Urothelium cell line (cell line): ENCODE measurements around the gene SLC25A44.

Source experiments
- DNase-seq: peaks from one replicate; pipeline ENCODE4 v3.0.0; 2011; ENCODE audit warnings: low spot score, mixed read lengths
- FAIRE-seq: peaks from 2 replicates; lab custom pipeline; 2011; peaks lifted over from hg19 to GRCh38; lab: Jason Lieb, UNC

The SLC25A44 gene

GRCh38 chr1:156233426-156234127 lies 39.7 kb downstream of the SLC25A44 start:
- FAIRE-seq = no peak
- peak; percentile 61 for DNase-seq

GRCh38 chr1:156236164-156236563 lies 42.3 kb downstream of the SLC25A44 start:
- DNase-seq (no peak), FAIRE-seq (no peak)

GRCh38 chr1:156238248-156238647 lies 44.3 kb downstream of the SLC25A44 start:
- FAIRE-seq = no peak
- DNase-seq = no peak

- peak; percentile 66 for FAIRE-seq
These were observed 47.5 kb downstream of the SLC25A44 start for GRCh38 chr1:156241311-156241811.

GRCh38 chr1:156241926-156242325 lies 48.0 kb downstream of the SLC25A44 start, which contains the start of gene BGLAP:
TSS of gene BGLAP (plus strand) at chr1:156242184. CDS start at chr1:156242232, 48 bp downstream.
- DNase-seq (no peak), FAIRE-seq (no peak)

More at GRCh38 chr1:156241311-156241811, 47.5 kb downstream of the SLC25A44 start:
- DNase-seq = peak; percentile 84

- FAIRE-seq (no peak), DNase-seq (no peak)
These were observed 48.8 kb downstream of the SLC25A44 start for GRCh38 chr1:156242738-156243137.

GRCh38 chr1:156244126-156244525 lies 50.2 kb downstream of the SLC25A44 start:
- FAIRE-seq = no peak
- DNase-seq = no peak

- FAIRE-seq = no peak
- no peak for DNase-seq
These were observed 50.8 kb downstream of the SLC25A44 start for GRCh38 chr1:156244712-156245111.

- FAIRE-seq (no peak), DNase-seq (no peak)
These were observed 51.7 kb downstream of the SLC25A44 start for GRCh38 chr1:156245451-156246232.

GRCh38 chr1:156246241-156246780 lies 52.4 kb downstream of the SLC25A44 start:
- DNase-seq = no peak
- no peak for FAIRE-seq

- DNase-seq (peak; percentile 36), FAIRE-seq (no peak)
These were observed 53.0 kb downstream of the SLC25A44 start for GRCh38 chr1:156246781-156247459.

- FAIRE-seq = no peak
These were observed 53.8 kb downstream of the SLC25A44 start, which contains the start of gene PAQR6 for GRCh38 chr1:156247460-156248322. TSS of gene PAQR6 (minus strand) at chr1:156248056. CDS start at chr1:156246731, 1,325 bp downstream.

GRCh38 chr1:156248323-156248683 lies 54.4 kb downstream of the SLC25A44 start:
- FAIRE-seq (no peak), DNase-seq (no peak)

More at GRCh38 chr1:156247460-156248322, 53.8 kb downstream of the SLC25A44 start, which contains the start of gene PAQR6:
- no peak for DNase-seq

GRCh38 chr1:156249593-156249992 lies 55.7 kb downstream of the SLC25A44 start:
- FAIRE-seq (no peak), DNase-seq (no peak)

- no peak for FAIRE-seq
- DNase-seq = no peak
These were observed 57.6 kb downstream of the SLC25A44 start for GRCh38 chr1:156251527-156251926.

- DNase-seq (no peak), FAIRE-seq (no peak)
These were observed 59.7 kb downstream of the SLC25A44 start for GRCh38 chr1:156253634-156254033.

GRCh38 chr1:156257711-156258110 lies 63.8 kb downstream of the SLC25A44 start:
- FAIRE-seq (no peak), DNase-seq (no peak)

GRCh38 chr1:156258859-156259258 lies 65.0 kb downstream of the SLC25A44 start:
- FAIRE-seq (no peak), DNase-seq (no peak)

GRCh38 chr1:156259805-156260204 lies 65.9 kb downstream of the SLC25A44 start:
- FAIRE-seq (no peak), DNase-seq (no peak)

GRCh38 chr1:156260896-156261295 lies 67.0 kb downstream of the SLC25A44 start:
- no peak for FAIRE-seq

More at GRCh38 chr1:156260896-156261295, 67.0 kb downstream of the SLC25A44 start:
- no peak for DNase-seq
